Common myeloid progenitor, CD34-positive (primary cell): Measurements from ENCODE around the gene FBXL19.

Source experiments
- CTCF ChIA-PET: fragments of 350-600 bp; sonication (Branson Sonifier 250); formaldehyde crosslinking; loops from one replicate; lab custom pipeline; 2021; ENCODE audit warnings: antibody characterized with exemption; lab: Charles Lee
- POLR2A ChIA-PET: fragments of 350-600 bp; sonication (Branson Sonifier 250); formaldehyde crosslinking; loops from one replicate; lab custom pipeline; 2021; ENCODE audit warnings: antibody characterized with exemption; lab: Charles Lee
- DNase-seq, 3 donors: peaks; one replicate each; pipeline versions ENCODE4 v3.0.0 to v3.0.0-alpha.2; 2013
- H3K27ac ChIP-seq, 2 experiments: 1 replicate in 1 of 2; 2 replicates in 1 of 2; pipeline ENCODE4 v1.7.0; 2013; ENCODE audit warnings: inconsistent platforms in 2 of 2, low read length in 2 of 2, mild to moderate bottlenecking in 2 of 2, low read depth in 1 of 2, moderate library complexity in 1 of 2; ENCODE audit not compliant: severe bottlenecking in 2 of 2, insufficient read depth in 1 of 2, poor library complexity in 1 of 2
- H3K27me3 ChIP-seq, 5 experiments: replicated peaks in 2 of 5; 1 replicate in 3 of 5; 2 replicates in 2 of 5; pipeline versions ENCODE4 v1.6.1 to v1.7.0; 2013; ENCODE audit warnings: low read length in 4 of 5, mild to moderate bottlenecking in 2 of 5, moderate library complexity in 2 of 5, inconsistent platforms in 1 of 5; ENCODE audit not compliant: insufficient read depth in 5 of 5, control insufficient read depth in 4 of 5
- H3K36me3 ChIP-seq, 4 experiments: 1 replicate in 2 of 4; 2 replicates in 2 of 4; pipeline versions ENCODE4 v1.6.1 to v1.7.0; 2013; ENCODE audit warnings: low read length in 3 of 4, control low read depth in 1 of 4, mild to moderate bottlenecking in 1 of 4; ENCODE audit not compliant: control insufficient read depth in 4 of 4, insufficient read depth in 4 of 4
- H3K4me1 ChIP-seq, 4 experiments: 1 replicate in 3 of 4; 2 replicates in 1 of 4; pipeline versions ENCODE4 v1.6.1 to v1.7.1; 2013; ENCODE audit warnings: low read length in 3 of 4, mild to moderate bottlenecking in 3 of 4, control low read depth in 1 of 4, inconsistent platforms in 1 of 4, moderate library complexity in 1 of 4; ENCODE audit not compliant: control insufficient read depth in 4 of 4, insufficient read depth in 4 of 4; ENCODE audit errors: control extremely low read depth in 1 of 4
- H3K4me3 ChIP-seq, 7 experiments: 1 replicate in 4 of 7; 2 replicates in 3 of 7; pipeline versions ENCODE4 v1.5.1 to v1.7.0; 2013; ENCODE audit warnings: mild to moderate bottlenecking in 7 of 7, low read length in 6 of 7, moderate library complexity in 6 of 7, inconsistent platforms in 2 of 7, low read depth in 2 of 7, control low read depth in 1 of 7; ENCODE audit not compliant: insufficient read depth in 4 of 7, control insufficient read depth in 1 of 7; ENCODE audit errors: extremely low read depth in 1 of 7
- H3K9me3 ChIP-seq, 5 experiments: 1 replicate in 4 of 5; 2 replicates in 1 of 5; pipeline versions ENCODE4 v1.6.1 to v1.7.1; 2013; ENCODE audit warnings: low read length in 4 of 5, mild to moderate bottlenecking in 2 of 5, inconsistent platforms in 1 of 5, low read depth in 1 of 5, moderate library complexity in 1 of 5; ENCODE audit not compliant: control insufficient read depth in 4 of 5, insufficient read depth in 2 of 5; ENCODE audit errors: control extremely low read depth in 1 of 5
- WGBS: methylation state at CpG from one replicate; pipeline ENCODE4 v1.1.5; 2013; ENCODE audit not compliant: insufficient coverage; 5-methylcytosine and 5-hydroxymethylcytosine counted together

FBXL19 gene

DNA sequence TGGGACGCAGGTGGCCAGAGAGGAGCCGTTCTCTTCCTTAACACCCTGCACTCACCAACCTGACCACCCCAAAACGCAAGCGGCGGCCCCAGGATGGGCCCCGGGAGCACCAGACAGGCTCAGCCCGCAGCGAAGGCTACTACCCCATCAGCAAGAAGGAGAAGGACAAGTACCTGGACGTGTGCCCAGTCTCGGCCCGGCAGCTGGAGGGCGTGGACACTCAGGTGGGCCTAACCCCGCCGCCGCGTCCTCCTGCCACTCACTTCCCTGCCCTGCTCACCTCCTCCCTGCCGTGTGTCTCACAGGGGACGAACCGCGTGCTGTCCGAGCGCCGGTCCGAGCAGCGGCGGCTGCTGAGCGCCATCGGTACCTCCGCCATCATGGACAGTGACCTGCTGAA, 57.1 kb downstream of the FBXL19 start:
- Histone ChIP-seq H3K36me3 (peaks cover 20 to 87% (median 67%) of the 10 kb centered on the region in 4 experiments), H3K4me1 (peaks cover 0 to 17% (median 10%) of the 10 kb centered on the region in 4 experiments), H3K4me3 (no peak overlapping the region), H3K9me3 (no peaks in the 10 kb centered on the region), H3K27me3 (no peaks in the 10 kb centered on the region), H3K27ac (no peak overlapping the region)
- no peak for DNase-seq
- ChIA-PET CTCF (interaction anchor here (1.2 to 2.3 kb wide), 2 partner anchors 35 to 318 kb away, joined by 3 to 7 read pairs; no protein-coding TSS in a partner anchor), POLR2A (no interaction called here)
- WGBS = 94% methylated on average over 11 of the region's 29 CpGs

DNA sequence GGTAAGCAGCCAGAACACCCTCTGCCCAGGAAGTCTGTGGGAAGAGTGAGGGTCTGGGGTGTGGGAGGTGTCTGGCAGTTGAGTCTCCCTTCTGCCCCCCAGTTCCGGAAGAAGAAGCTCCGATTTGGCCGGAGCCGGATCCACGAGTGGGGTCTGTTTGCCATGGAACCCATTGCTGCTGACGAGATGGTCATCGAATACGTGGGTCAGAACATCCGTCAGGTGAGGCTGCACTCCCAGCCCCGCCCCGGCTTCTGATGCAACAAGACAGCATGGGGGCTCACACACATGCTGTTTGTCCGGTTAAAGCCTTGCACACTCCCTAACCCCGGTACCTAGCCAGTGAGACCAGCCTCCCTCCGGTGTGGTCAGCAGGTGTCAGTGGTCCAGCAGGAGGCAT, 57.6 kb downstream of the FBXL19 start:
- 100% methylated on average over 14 of the region's 14 CpGs for WGBS

DNA sequence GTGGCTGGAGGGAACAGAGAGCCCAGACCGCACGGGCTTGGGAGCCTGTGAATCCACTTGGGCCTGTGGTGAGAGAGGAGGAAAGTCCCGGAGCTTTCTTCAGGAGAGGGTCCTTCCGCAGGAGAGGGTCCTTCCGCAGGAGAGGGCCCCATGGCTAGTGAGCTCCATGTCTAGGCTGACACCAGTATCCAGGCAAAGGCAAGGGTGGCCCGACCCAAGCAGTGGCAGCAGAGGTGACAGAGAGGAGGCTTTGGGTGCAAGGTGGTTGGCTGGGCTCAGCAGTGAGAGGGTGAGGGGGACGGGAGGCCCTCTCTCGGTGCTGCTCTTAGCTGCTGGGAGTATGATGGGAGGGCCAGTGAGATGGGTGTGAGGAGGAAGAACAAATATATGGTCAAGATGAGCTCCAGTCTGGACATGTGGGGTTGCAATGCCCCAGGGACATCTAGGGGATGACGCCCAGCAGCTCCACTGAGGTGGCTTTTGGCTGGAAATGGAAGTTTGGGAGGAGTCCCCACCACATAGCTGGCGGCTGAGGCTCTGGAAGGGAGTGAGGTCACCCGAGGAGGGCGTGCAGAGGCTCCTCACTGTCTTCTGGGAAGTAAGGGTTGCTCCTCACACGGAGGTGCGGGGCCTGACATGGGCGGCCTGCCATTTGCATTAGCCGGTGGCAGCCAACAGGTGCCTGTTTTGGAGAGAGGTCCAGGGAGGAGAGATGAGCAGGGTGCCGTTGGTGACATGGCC, 59.3 kb downstream of the FBXL19 start:
- WGBS = 94% methylated on average over 16 of the region's 17 CpGs
- Histone ChIP-seq H3K4me1 (peaks cover 0 to 21% (median 11%) of the 10 kb centered on the region in 4 experiments), H3K36me3 (peaks cover 12 to 75% (median 48%) of the 10 kb centered on the region in 4 experiments), H3K27ac (no peak overlapping the region), H3K4me3 (no peak overlapping the region), H3K9me3 (no peaks in the 10 kb centered on the region), H3K27me3 (no peaks in the 10 kb centered on the region)
- ChIA-PET POLR2A (interaction anchor here (0.6 kb wide), 1 partner anchor 50 kb away, joined by 3 read pairs; the partner anchor contains the start of gene STX4), CTCF (interaction anchor here (0.7 to 5.4 kb wide), 16 partner anchors 10 to 883 kb away, joined by 3 to 40 read pairs (median 3); partner anchors contain the start of gene ZNF843)
- DNase-seq = no peak

More for the DNA sequence above, 57.6 kb downstream of the FBXL19 start:
- no peaks in the 10 kb centered on the region for H3K9me3 ChIP-seq
- no peak for DNase-seq
- H3K36me3 ChIP-seq = peaks cover 17 to 88% (median 62%) of the 10 kb centered on the region in 4 experiments
- H3K4me3 ChIP-seq = no peak overlapping the region
- H3K4me1 ChIP-seq = peaks cover 0 to 21% (median 11%) of the 10 kb centered on the region in 4 experiments
- H3K27me3 ChIP-seq = no peaks in the 10 kb centered on the region
- ChIA-PET POLR2A (interaction anchor here (1.0 kb wide), 1 partner anchor 28 kb away, joined by 3 read pairs; no protein-coding TSS in a partner anchor), CTCF (interaction anchor here (1.0 to 5.4 kb wide), 5 partner anchors 13 to 402 kb away, joined by 3 to 40 read pairs (median 7); no protein-coding TSS in a partner anchor)
- H3K27ac ChIP-seq = no peak overlapping the region

DNA sequence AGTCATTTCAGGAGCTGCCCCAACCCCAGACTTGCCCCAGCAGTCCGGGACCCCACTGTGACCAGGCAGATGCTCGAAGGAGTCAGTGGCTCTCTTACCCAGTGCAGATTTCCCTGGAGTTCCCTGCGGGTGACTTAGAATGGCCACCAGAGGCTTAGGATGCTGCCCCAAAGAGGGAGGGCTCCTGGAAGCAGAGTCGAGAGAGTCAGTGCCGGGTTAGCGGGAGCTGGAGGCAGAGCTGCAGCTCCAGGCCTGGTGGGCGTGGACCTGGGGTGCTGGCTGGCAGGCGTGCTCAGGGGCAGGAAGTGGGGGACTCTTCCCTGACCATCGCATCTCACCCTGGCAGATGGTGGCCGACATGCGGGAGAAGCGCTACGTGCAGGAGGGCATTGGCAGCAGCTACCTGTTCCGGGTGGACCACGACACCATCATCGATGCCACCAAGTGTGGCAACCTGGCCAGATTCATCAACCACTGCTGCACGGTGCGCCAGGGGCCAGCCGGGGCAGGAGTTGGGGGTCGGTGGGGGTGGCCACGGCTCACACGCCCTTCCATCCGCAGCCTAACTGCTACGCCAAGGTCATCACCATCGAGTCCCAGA, 60.0 kb downstream of the FBXL19 start:
- WGBS = 93% methylated on average over 24 of the region's 25 CpGs
- no peak for DNase-seq
- POLR2A ChIA-PET = interaction anchor here (0.6 kb wide), 1 partner anchor 50 kb away, joined by 3 read pairs; the partner anchor contains the start of gene STX4
- Histone ChIP-seq H3K4me3 (no peak overlapping the region), H3K27me3 (no peaks in the 10 kb centered on the region), H3K36me3 (peaks cover 9 to 70% (median 46%) of the 10 kb centered on the region in 4 experiments), H3K4me1 (peaks cover 0 to 21% (median 11%) of the 10 kb centered on the region in 4 experiments), H3K27ac (no peak overlapping the region), H3K9me3 (no peaks in the 10 kb centered on the region)
- CTCF ChIA-PET = interaction anchor here (0.7 to 5.4 kb wide), 18 partner anchors 8 to 883 kb away, joined by 3 to 40 read pairs (median 4); partner anchors contain the start of gene ZNF843

DNA sequence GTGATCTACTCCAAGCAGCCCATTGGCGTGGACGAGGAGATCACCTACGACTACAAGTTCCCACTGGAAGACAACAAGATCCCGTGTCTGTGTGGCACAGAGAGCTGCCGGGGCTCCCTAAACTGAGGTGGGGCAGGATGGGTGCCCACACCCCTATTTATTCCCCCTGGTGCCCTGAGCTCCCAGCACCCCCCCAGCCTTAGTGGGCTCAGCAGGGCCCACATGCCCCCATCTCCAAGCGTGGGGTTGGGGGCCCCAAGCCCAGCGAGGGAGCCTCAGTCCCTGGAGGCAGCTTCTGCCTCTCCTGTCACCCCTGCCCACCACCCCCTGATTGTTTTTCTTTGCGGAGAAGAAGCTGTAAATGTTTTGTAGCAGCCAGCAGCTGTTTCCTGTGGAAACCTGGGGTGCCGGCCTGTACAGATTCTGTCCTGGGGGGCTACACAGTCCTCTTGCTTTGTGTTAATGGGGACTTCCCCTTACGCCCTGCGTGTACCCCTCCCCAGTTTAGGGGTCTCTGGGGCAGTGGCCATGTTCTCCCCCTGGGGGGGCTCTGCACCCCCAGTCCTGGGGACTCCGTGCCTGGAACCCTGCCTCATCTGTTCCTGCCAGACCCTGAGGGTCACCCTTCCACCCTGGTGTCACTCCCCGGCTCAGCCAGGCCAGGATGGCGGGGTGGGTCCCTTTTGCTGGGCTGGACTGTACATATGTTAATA, 60.7 kb downstream of the FBXL19 start:
- Histone ChIP-seq H3K4me3 (no peak overlapping the region), H3K27ac (no peak overlapping the region), H3K36me3 (peaks cover 7 to 64% (median 43%) of the 10 kb centered on the region in 4 experiments), H3K9me3 (no peaks in the 10 kb centered on the region), H3K4me1 (peaks cover 0 to 21% (median 11%) of the 10 kb centered on the region in 4 experiments), H3K27me3 (no peaks in the 10 kb centered on the region)
- ChIA-PET CTCF (interaction anchor here (0.6 to 5.4 kb wide), 25 partner anchors 9 to 459 kb away, joined by 3 to 40 read pairs (median 4); partner anchors contain the start of genes VKORC1 and ZNF843), POLR2A (interaction anchor here (1.0 kb wide), 2 partner anchors 14 to 475 kb away, joined by 3 read pairs; partner anchors contain the start of gene ARMC5)
- DNase-seq = peak in 2 of 3 donors; percentile 39 to 58
- WGBS = 78% methylated on average over 10 of the region's 14 CpGs

DNA sequence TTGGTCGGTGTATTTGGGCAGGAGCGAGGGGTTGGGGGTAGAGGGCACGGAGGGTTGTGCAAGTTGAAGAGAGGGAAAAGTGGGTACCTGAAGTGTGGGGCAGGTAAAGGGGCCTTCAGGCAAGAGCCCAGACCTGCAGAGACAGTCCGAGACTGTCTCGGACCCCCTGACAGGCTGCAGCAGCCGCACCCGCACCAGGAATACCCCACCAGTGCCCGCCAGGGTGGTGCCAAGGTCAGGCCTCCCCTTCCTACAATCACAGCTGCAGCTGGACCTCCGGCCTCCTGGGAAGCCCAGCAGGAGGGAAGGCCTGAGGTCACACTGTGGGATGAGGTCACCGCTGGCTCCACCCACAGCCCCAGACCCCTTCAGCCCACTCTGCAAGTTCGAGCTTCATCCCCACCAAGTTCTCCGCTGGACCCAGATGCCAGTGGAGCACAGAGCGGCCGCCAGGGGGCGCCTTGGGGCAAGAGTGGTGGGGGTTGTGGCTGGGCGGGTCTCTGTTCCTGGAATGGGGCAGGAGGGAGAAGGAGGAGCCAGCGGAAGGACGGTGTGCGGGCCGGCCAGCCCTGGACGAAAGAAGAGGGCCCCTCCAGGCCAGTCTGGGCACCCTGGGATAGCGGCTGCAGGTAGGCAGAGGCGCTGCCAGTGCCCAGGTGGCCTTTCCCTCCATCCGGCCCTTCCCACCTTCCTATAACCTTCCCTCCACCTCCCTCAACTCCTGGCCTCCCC, 61.5 kb downstream of the FBXL19 start, which contains the start of gene HSD3B7:
Gene HSD3B7 (plus strand): TSS at position 539 of the 732 bp plus-strand sequence. CDS start 452 bp downstream, outside the sequence.
- Histone ChIP-seq H3K27me3 (no peaks in the 10 kb centered on the region), H3K9me3 (no peaks in the 10 kb centered on the region), H3K4me1 (peaks cover 0 to 21% (median 11%) of the 10 kb centered on the region in 4 experiments), H3K36me3 (peaks cover 7 to 58% (median 37%) of the 10 kb centered on the region in 4 experiments), H3K4me3 (peak within 1 kb of the TSS in 3 of 7 experiments; percentile 54 to 78 (median 65)), H3K27ac (no peak within 1 kb of the TSS)
- 65% methylated on average over 12 of the region's 24 CpGs for WGBS
- POLR2A ChIA-PET = interaction anchor here (0.6 to 1.0 kb wide), 3 partner anchors 15 to 474 kb away, joined by 3 read pairs; partner anchors contain the start of genes ARMC5 and PHKG2
- CTCF ChIA-PET = interaction anchor here (0.6 to 5.4 kb wide), 32 partner anchors 8 to 458 kb away, joined by 3 to 40 read pairs (median 4); partner anchors contain the start of genes STX4, VKORC1 and ZNF843
- peak; percentile 50 to 75 (median 66) for DNase-seq
